Tibial nerve (tissue), 4 donors: Measurements from ENCODE around the gene TCF12.

Source experiments
- CTCF ChIP-seq, 5 experiments: fragments of 200-600 bp in 3 of 5; fragments of 450-650 bp in 2 of 5; sonication (generic) in 3 of 5; IDR thresholded peaks; one replicate each; pipeline ENCODE4 v1.5.1; 2016 to 2019; ENCODE audit warnings: antibody characterized with exemption in 5 of 5, mild to moderate bottlenecking in 3 of 5, moderate library complexity in 2 of 5
- EP300 ChIP-seq, 2 donors: sonication (generic); formaldehyde crosslinking; IDR thresholded peaks; one replicate each; pipeline ENCODE4 v1.6.1; 2017; ENCODE audit warnings: antibody characterized with exemption in 2 of 2, mild to moderate bottlenecking in 1 of 2

GRCh38 chr15:57030011-57030410 is 111.6 kb downstream of the TCF12 start:
- TF ChIP-seq CTCF (IDR thresholded peaks at IDR 0.05) (no peak), EP300 (IDR thresholded peaks at IDR 0.05) (no peak)
